ENCODE data around the gene CLCN4. TPM values are rescaled to one million over a fixed set of nuclear protein-coding genes. Genes with fewer than 3 reads are reported as not detected.

Gene CLCN4
- total RNA-seq, 4 donors from 2014 or later: 3.9 to 6.7 (median 5.3) TPM

DNA sequence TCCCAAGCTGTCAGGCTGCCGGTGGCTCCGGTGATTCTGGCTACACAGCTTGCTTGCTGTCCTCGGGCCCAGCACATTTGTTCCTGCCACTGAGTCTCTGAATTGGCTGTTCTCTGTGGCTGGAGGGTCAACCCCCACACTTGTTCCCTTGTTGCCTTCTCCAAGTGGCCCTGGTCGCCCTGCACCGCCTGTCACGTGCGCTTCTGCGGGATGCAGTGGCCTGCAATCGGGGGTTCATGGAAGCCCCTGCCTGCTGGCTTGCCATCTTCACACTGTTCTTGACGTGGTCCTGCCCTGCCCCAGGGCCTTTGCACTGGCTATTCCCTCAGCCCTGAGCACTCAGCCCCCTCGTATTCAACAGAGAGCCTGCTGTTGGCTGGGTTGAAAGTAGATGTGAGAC is 8.1 kb downstream of the CLCN4 start:
- Histone ChIP-seq H3K4me1 (no peaks in the 10 kb centered on the region), H3K36me3 (no peaks in the 10 kb centered on the region), H3K27me3 (peaks cover 0 to 8% of the 10 kb centered on the region in 2 donors), H3K27ac (no peak overlapping the region), H3K9me3 (no peaks in the 10 kb centered on the region), H3K4me3 (no peak overlapping the region)
- TF ChIP-seq EP300 (IDR thresholded peaks at IDR 0.05) (no peak), POLR2A (IDR thresholded peaks at IDR 0.05) (no peak)
- TF ChIP-seq, protein P1, sequence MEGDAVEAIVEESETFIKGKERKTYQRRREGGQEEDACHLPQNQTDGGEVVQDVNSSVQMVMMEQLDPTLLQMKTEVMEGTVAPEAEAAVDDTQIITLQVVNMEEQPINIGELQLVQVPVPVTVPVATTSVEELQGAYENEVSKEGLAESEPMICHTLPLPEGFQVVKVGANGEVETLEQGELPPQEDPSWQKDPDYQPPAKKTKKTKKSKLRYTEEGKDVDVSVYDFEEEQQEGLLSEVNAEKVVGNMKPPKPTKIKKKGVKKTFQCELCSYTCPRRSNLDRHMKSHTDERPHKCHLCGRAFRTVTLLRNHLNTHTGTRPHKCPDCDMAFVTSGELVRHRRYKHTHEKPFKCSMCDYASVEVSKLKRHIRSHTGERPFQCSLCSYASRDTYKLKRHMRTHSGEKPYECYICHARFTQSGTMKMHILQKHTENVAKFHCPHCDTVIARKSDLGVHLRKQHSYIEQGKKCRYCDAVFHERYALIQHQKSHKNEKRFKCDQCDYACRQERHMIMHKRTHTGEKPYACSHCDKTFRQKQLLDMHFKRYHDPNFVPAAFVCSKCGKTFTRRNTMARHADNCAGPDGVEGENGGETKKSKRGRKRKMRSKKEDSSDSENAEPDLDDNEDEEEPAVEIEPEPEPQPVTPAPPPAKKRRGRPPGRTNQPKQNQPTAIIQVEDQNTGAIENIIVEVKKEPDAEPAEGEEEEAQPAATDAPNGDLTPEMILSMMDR (IDR thresholded peaks at IDR 0.05): no peak
- no peak for DNase-seq (ENCODE audit: low spot score in 2 of 2)
- WGBS, 2 donors: 89 to 100% methylated on average over 3 to 11 of the region's 11 CpGs

DNA sequence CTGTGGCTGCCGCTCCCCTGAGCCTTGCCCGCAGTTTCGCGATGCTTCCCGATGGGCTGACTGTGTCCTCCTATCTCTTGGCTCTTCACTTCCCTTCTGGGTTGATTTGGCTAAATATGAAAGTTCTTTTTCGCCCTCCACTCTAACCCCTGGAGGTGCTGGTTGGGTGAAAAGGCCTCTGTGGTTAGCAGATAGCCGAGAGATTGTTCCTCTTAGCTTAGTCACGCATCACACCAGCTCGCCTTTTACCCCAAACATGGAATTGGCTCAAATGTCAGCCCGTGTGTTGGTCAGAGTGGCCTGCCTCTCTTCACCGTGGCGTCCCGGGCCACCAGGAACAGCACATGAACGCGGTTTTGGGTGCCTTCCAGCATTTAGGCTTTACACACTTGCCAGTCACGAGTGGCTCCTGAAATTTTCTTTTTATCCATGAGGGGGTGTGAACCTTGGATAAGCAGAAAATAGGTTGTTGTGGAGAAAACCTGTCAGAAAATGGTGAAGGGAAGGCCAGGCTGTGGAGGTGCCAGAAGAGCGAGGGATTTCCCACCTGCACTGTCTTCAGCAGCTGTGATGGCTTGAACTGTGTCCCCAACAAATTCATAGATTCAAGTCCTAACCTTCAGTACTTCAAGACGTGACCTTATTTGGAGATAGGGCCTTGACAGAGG is 8.9 kb downstream of the CLCN4 start:
- TF ChIP-seq EP300 (IDR thresholded peaks at IDR 0.05) (no peak), POLR2A (IDR thresholded peaks at IDR 0.05) (no peak)
- TF ChIP-seq, protein P1 (IDR thresholded peaks at IDR 0.05): no peak

DNA sequence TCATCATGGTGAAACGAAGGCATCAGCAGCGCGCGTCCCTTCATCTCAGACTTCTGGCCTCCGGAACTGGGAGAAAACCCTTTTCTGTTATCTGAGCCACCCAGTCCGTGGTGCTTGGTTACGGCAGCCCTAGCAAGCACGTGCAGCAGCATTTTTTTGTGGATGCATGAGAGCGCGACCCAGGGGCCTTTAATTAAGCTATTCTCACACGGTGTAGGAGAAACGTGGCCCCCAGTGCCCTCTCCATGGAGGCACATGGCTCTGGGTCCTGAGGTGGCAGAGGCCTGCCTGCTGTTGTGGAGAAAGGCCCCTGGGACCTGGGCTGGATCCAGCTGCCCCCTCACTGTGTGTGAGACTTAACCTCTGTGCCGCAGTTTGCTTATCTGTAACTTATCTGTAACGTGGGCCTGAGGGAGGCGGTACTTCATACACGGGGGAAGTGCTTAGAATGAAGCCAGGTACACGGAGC is 9.5 kb downstream of the CLCN4 start:
- 77 to 82% methylated on average over 17 of the region's 17 CpGs for WGBS, 2 donors
- no peaks in the 10 kb centered on the region for H3K36me3 ChIP-seq

More for the DNA sequence above, 8.9 kb downstream of the CLCN4 start:
- Histone ChIP-seq H3K4me1 (no peaks in the 10 kb centered on the region), H3K9me3 (no peaks in the 10 kb centered on the region), H3K27ac (peak overlapping the region in 1 of 4 donors; percentile 44), H3K4me3 (no peak overlapping the region), H3K36me3 (no peaks in the 10 kb centered on the region), H3K27me3 (peaks cover 0 to 1% of the 10 kb centered on the region in 2 donors)
- WGBS, 2 donors: 81 to 94% methylated on average over 11 to 18 of the region's 18 CpGs
- no peak for DNase-seq (ENCODE audit: low spot score in 2 of 2)

DNA sequence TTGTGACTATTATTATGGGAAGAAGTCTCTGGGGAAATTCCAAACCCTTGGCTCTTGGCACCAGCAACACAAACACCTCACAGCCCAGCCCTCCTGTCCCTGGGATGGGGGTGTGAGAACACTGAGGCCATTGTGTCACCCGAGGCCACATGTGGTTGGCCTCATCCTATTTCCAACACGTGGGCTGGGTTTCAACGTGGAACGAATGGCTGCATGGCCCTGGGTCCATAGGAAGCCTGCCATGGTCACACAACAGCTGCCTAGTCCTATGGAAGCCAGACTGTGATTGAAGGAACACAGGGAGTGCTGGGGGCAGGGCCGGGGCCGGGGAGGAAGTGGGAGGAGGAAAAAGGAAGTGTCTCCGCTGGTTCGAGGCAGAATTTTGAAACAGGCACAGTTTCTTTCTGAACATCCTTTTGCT is 10.0 kb downstream of the CLCN4 start:
- WGBS, 2 donors: 32 to 51% methylated on average over 8 of the region's 8 CpGs
- Histone ChIP-seq H3K27me3 (no peaks in the 10 kb centered on the region), H3K36me3 (no peaks in the 10 kb centered on the region), H3K4me3 (no peak overlapping the region), H3K9me3 (no peaks in the 10 kb centered on the region), H3K4me1 (no peaks in the 10 kb centered on the region), H3K27ac (peak overlapping the region in 2 of 4 donors; percentile 8 to 44)
- TF ChIP-seq EP300 (IDR thresholded peaks at IDR 0.05): no peak
- TF ChIP-seq POLR2A (IDR thresholded peaks at IDR 0.05): no peak
- TF ChIP-seq, protein P1 (IDR thresholded peaks at IDR 0.05): no peak
- DNase-seq (ENCODE audit: low spot score in 2 of 2): no peak

More for the DNA sequence above, 9.5 kb downstream of the CLCN4 start:
- Histone ChIP-seq H3K4me3 (no peak overlapping the region), H3K27me3 (no peaks in the 10 kb centered on the region), H3K9me3 (no peaks in the 10 kb centered on the region), H3K4me1 (no peaks in the 10 kb centered on the region), H3K27ac (peak overlapping the region in 1 of 4 donors; percentile 44)
- DNase-seq (ENCODE audit: low spot score in 2 of 2): no peak
- TF ChIP-seq EP300 (IDR thresholded peaks at IDR 0.05) (no peak), POLR2A (IDR thresholded peaks at IDR 0.05) (no peak)
- TF ChIP-seq, protein P1 (IDR thresholded peaks at IDR 0.05): no peak

DNA sequence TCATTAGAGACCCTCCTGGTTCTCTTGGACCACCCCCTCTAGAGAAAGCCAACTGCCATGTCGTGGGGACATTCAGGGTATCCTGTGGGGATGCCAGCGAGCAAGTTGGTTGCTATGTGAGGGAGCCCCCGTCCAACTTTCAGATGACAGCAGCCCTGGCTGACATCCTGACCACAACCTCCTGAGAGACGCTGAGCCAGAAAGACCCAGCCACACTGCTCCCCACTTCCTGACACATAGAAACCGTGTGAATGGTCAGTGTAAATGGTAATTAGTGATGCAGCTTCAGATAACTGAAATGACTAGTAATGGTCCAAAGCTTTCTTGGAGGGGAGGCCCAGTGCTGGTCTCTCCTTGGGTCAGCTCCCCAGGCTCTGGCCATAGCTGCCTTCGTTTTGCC is 10.8 kb downstream of the CLCN4 start:
- TF ChIP-seq POLR2A (IDR thresholded peaks at IDR 0.05) (no peak), EP300 (IDR thresholded peaks at IDR 0.05) (no peak)
- TF ChIP-seq, protein P1 (IDR thresholded peaks at IDR 0.05): no peak

More for the DNA sequence above, 10.8 kb downstream of the CLCN4 start:
- Histone ChIP-seq H3K27ac (no peak overlapping the region), H3K36me3 (no peaks in the 10 kb centered on the region), H3K4me3 (no peak overlapping the region), H3K4me1 (no peaks in the 10 kb centered on the region), H3K9me3 (no peaks in the 10 kb centered on the region), H3K27me3 (no peaks in the 10 kb centered on the region)
- 61 to 72% methylated on average over 3 to 5 of the region's 6 CpGs for whole genome bisulfite sequencing, 2 donors
- DNase-seq (ENCODE audit: low spot score in 2 of 2): no peak

Measured in tibial nerve (tissue), 4 donors.